HepG2 (cell line): ENCODE measurements around the gene GALNT17. TPM values are rescaled to one million over a fixed set of nuclear protein-coding genes. Genes with fewer than 3 reads are reported as not detected.

Experiments used
- BATF2 ChIP-seq: sonication (generic); formaldehyde crosslinking; IDR thresholded peaks from 2 replicates; pipeline ENCODE4 v1.8.0; 2022; ENCODE audit warnings: mild to moderate bottlenecking, missing genetic modification reagents, moderate library complexity
- CBFB ChIP-seq: sonication (generic); formaldehyde crosslinking; IDR thresholded peaks from 2 replicates; pipeline ENCODE4 v1.4.0; 2020; ENCODE audit warnings: missing genetic modification reagents
- MTA1 ChIP-seq: sonication (generic); formaldehyde crosslinking; IDR thresholded peaks from 2 replicates; pipeline ENCODE4 v1.4.0; 2020; ENCODE audit warnings: missing genetic modification reagents, mild to moderate bottlenecking, borderline replicate concordance
- SETDB1 ChIP-seq: sonication (generic); formaldehyde crosslinking; IDR thresholded peaks from 2 replicates; pipeline ENCODE4 v1.5.1; 2020; ENCODE audit warnings: missing genetic modification reagents, mild to moderate bottlenecking, borderline replicate concordance
- ZBTB49 ChIP-seq: sonication (generic); formaldehyde crosslinking; IDR thresholded peaks from 2 replicates; pipeline ENCODE4 v1.4.0; 2020; ENCODE audit warnings: missing genetic modification reagents, borderline replicate concordance
- ZNF275 ChIP-seq: sonication (generic); formaldehyde crosslinking; IDR thresholded peaks from 2 replicates; pipeline ENCODE4 v1.8.0; 2022; ENCODE audit warnings: missing genetic modification reagents, mild to moderate bottlenecking, inconsistent platforms, borderline replicate concordance
- ZNF501 ChIP-seq: sonication (generic); formaldehyde crosslinking; IDR thresholded peaks from 2 replicates; pipeline ENCODE4 v1.5.1; 2020; ENCODE audit warnings: mild to moderate bottlenecking, moderate library complexity, missing genetic modification reagents
- ZNF724P ChIP-seq: sonication (generic); formaldehyde crosslinking; IDR thresholded peaks from 2 replicates; pipeline ENCODE4 v1.8.0; 2022; ENCODE audit warnings: missing genetic modification reagents, borderline replicate concordance
- polyA plus RNA-seq, 8 experiments: library from polyadenylated mRNA; depleted of rRNA in 3 of 8; stranded (reverse) in 7 of 8; unstranded in 1 of 8; fragments of >200 nt; fragmentation: Illumina TruSeq in 4 of 8; extraction: Trizol in 4 of 8; gene quantifications; 2 replicates each; pipeline versions ENCODE4 v1.2.1 to v1.2.3, GENCODE V29; 2011 to 2016; ENCODE audit warnings: low read depth in 4 of 8, missing spikeins in 1 of 8, mixed read lengths in 1 of 8; ENCODE audit not compliant: insufficient read depth in 1 of 8
- total RNA-seq, 5 experiments: library from RNA; depleted of rRNA; stranded (reverse); fragments of >200 nt; fragmentation: Illumina TruSeq; extraction: Trizol; gene quantifications; 2 replicates each; pipeline ENCODE4 v1.2.3, GENCODE V29; 2016; ENCODE audit warnings: low read depth in 1 of 5

GALNT17 gene
- total and polyA plus RNA-seq, 2 of the 13 experiments (the other 11 are each of a cell fraction or from before 2014, with no cell fraction given) = not detected

GRCh38 chr7:71504697-71505441, 372.9 kb downstream of the GALNT17 start (continued):
- TF ChIP-seq CBFB (no peak), ZNF724P (CRISPR knock-in tag) (no peak), ZNF275 (CRISPR knock-in tag) (no peak), MTA1 (CRISPR knock-in tag) (no peak), ZBTB49 (CRISPR knock-in tag) (no peak), ZNF501 (no peak), BATF2 (CRISPR knock-in tag) (no peak), SETDB1 (no peak)
